ENCODE results near the gene DVL3.
A peak's percentile ranks its signal among the peaks of the same experiment; 100 is the strongest.
"Not testable (repeated sequence)": the region's sequence is repeated elsewhere in the genome, so short reads cannot be mapped to it uniquely, and the experiment has no call there.

Gene DVL3

GRCh38 chr3:184155644-184156521 lies 706 bp downstream of the DVL3 start:
- peak in 1 of 2 donors; percentile 38 for DNase-seq (ENCODE audit: low read depth in 2 of 2)

GRCh38 chr3:184156522-184156955 lies 1.4 kb downstream of the DVL3 start:
- no peak for DNase-seq (ENCODE audit: low read depth in 2 of 2)

- no peak for DNase-seq (ENCODE audit: low read depth in 2 of 2)
Observed at GRCh38 chr3:184157206-184157605, 2.0 kb downstream of the DVL3 start.

- no peak for DNase-seq (ENCODE audit: low read depth in 2 of 2)
Observed at GRCh38 chr3:184158404-184158803, 3.2 kb downstream of the DVL3 start.

GRCh38 chr3:184160456-184160855 lies 5.3 kb downstream of the DVL3 start:
- DNase-seq (ENCODE audit: low read depth in 2 of 2): no peak

GRCh38 chr3:184162571-184163070 lies 7.4 kb downstream of the DVL3 start:
- DNase-seq (ENCODE audit: low read depth in 2 of 2): not testable (repeated sequence)

GRCh38 chr3:184164648-184165330 lies 9.6 kb downstream of the DVL3 start:
- DNase-seq (ENCODE audit: low read depth in 2 of 2): no peak

- DNase-seq (ENCODE audit: low read depth in 2 of 2): no peak
Observed at GRCh38 chr3:184165543-184165942, 10.4 kb downstream of the DVL3 start.

GRCh38 chr3:184166671-184167070 lies 11.5 kb downstream of the DVL3 start:
- DNase-seq (ENCODE audit: low read depth in 2 of 2): no peak

GRCh38 chr3:184167786-184168185 lies 12.6 kb downstream of the DVL3 start:
- DNase-seq (ENCODE audit: low read depth in 2 of 2): no peak

- DNase-seq (ENCODE audit: low read depth in 2 of 2): no peak
Observed at GRCh38 chr3:184168363-184169120, 13.4 kb downstream of the DVL3 start.

GRCh38 chr3:184169896-184170875 lies 15.0 kb downstream of the DVL3 start:
- no peak for DNase-seq (ENCODE audit: low read depth in 2 of 2)

- DNase-seq (ENCODE audit: low read depth in 2 of 2): no peak
Observed at GRCh38 chr3:184171562-184171961, 16.4 kb downstream of the DVL3 start.

- DNase-seq (ENCODE audit: low read depth in 2 of 2): no peak
Observed at GRCh38 chr3:184172681-184173373, 17.6 kb downstream of the DVL3 start.

- DNase-seq (ENCODE audit: low read depth in 2 of 2): no peak
Observed at GRCh38 chr3:184173374-184173722, 18.2 kb downstream of the DVL3 start.

- no peak for DNase-seq (ENCODE audit: low read depth in 2 of 2)
Observed at GRCh38 chr3:184174284-184174645, 19.1 kb downstream of the DVL3 start.

- DNase-seq (ENCODE audit: low read depth in 2 of 2): peak; percentile 94 to 97
Observed at GRCh38 chr3:184174646-184175492, 19.7 kb downstream of the DVL3 start, which contains the start of gene AP2M1. Gene AP2M1, plus strand, starts transcription at chr3:184174855. Its CDS starts 2,139 bp downstream, at chr3:184176994.

GRCh38 chr3:184175506-184175905 lies 20.3 kb downstream of the DVL3 start:
- no peak for DNase-seq (ENCODE audit: low read depth in 2 of 2)

- DNase-seq (ENCODE audit: low read depth in 2 of 2): no peak
Observed at GRCh38 chr3:184175981-184176376, 20.8 kb downstream of the DVL3 start.
